ENCODE results near the gene BRPF3.
A peak's percentile ranks its signal among the peaks of the same experiment; 100 is the strongest.

The BRPF3 gene

GRCh38 chr6:36196113-36196879, at the start of gene BRPF3:
TSS of gene BRPF3 (plus strand) at chr6:36196744. CDS start at chr6:36200323, 3,579 bp downstream.
- DNase-seq = peak; percentile 76

DNA sequence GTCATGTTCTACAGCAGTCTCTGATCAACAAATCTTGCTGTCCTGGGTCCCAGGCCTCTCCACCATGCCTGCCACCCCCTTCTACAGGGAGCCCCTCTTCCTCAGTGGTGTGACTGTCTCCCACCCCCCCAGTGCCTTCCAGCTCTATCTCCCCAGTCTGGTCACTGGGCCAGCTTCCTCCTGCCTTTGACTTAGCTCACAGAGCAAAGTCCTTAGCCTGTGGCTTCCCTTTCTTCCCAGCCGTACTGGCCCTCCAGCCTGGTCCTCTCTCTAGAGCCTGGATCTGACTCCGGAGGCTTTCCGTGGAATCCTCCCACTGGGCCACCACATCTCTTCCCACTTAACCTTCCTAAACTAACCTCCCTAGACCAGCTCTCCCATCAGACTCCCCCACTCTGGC, 49.2 kb upstream of the BRPF3 start:
- no peak for DNase-seq

DNA sequence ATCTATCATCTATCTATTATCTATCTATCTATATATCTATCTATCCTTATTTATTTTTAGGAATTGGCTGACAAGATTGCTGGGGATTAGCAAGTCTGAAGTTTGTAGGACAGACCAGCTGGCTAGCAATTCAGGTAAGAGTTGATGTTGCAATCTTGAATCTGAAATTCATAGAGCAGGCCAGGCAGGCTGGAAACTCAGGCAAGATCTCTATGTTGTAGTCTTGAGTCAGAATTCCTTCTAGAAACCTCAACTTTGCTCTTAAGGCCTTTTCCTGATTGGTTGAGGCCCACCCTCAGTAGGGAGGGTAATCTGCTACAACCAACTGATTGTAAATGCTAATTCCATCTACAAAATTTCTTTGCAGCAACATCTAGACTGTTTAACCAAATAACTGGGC, 47.1 kb upstream of the BRPF3 start:
- DNase-seq = no peak

GRCh38 chr6:36150283-36150682, 46.3 kb upstream of the BRPF3 start:
- no peak for DNase-seq

- no peak for DNase-seq
Measured at GRCh38 chr6:36154286-36154685, 42.3 kb upstream of the BRPF3 start.

DNA sequence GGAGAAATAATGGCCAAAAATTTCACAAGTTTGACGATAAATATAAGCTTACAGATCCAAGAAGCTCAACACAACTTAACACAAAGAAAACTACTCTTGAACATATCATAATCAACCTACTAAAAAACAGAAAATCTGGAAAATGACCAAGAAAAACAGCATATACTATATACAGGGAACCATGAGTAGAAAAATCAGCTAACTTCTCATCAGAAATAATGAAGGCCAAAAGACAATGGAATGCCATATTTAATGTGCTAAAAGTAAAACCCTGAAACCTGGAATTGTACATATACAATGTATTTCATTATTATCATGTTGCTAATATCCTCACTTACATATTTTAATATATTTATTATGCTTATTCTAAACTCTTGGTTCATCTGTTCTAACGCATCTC, 40.9 kb upstream of the BRPF3 start:
- no peak for DNase-seq

GRCh38 chr6:36160147-36160760, 36.3 kb upstream of the BRPF3 start:
- DNase-seq = no peak

- no peak for DNase-seq
Measured at GRCh38 chr6:36169023-36170007, 27.2 kb upstream of the BRPF3 start.

GRCh38 chr6:36170704-36171103, 25.8 kb upstream of the BRPF3 start:
- no peak for DNase-seq

- no peak for DNase-seq
Measured at GRCh38 chr6:36171573-36171972, 25.0 kb upstream of the BRPF3 start.

GRCh38 chr6:36177166-36177565, 19.4 kb upstream of the BRPF3 start:
- DNase-seq = no peak

GRCh38 chr6:36178544-36178943, 18.0 kb upstream of the BRPF3 start:
- DNase-seq = no peak

DNA sequence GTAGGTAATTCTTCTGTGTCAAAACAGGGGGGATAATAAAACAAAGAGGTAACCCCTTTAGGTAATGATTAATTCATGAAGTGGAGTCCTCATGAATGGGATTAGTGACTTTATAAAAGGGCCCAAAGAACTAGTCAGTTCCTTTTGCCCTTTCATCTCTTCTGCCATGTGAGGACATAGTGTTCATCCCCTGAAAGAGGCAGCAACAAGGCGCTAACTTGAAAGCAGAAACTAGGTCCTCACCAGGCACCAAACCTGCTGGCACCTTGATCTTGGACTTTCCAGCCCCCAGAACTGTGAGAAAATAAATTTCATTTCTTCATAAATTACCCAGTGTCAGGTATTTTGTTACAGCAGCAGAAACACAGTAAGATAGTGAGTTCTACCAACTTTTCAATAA, 16.4 kb upstream of the BRPF3 start:
- DNase-seq = no peak

- no peak for DNase-seq
Measured at GRCh38 chr6:36184311-36184710, 12.2 kb upstream of the BRPF3 start.

GRCh38 chr6:36186199-36186598, 10.3 kb upstream of the BRPF3 start:
- DNase-seq = no peak

GRCh38 chr6:36187446-36187845, 9.1 kb upstream of the BRPF3 start:
- no peak for DNase-seq

DNA sequence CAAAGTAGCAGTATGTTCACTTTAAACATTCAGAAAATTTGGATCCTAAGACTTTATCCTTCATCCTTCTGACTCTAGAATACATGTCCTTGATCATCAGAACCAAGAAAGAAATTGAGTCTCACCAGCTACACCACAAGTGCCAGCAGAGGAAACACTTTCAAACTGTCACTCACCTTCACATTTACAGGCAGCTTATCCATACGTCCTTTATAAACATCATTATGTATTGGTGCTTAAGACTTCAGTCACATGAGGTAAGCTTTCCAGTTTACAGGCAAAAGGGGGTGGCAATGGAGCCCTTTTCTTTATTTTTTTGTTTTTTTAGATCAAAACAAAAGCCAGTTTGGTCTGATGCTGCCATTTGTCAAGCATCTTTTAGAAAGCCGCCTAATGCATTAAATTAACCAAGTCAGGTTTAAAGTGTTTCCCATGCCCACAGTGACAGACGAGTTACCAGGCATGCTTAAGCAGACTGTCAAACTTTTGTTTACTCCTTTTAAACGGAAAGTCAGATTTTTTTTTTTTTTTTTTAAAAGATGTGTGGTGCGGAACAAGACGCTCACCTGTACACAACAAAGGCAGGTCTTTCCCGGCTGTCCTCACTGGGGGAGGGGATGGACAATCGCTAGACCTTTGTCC, 952 bp upstream of the BRPF3 start:
- DNase-seq = no peak

DNA sequence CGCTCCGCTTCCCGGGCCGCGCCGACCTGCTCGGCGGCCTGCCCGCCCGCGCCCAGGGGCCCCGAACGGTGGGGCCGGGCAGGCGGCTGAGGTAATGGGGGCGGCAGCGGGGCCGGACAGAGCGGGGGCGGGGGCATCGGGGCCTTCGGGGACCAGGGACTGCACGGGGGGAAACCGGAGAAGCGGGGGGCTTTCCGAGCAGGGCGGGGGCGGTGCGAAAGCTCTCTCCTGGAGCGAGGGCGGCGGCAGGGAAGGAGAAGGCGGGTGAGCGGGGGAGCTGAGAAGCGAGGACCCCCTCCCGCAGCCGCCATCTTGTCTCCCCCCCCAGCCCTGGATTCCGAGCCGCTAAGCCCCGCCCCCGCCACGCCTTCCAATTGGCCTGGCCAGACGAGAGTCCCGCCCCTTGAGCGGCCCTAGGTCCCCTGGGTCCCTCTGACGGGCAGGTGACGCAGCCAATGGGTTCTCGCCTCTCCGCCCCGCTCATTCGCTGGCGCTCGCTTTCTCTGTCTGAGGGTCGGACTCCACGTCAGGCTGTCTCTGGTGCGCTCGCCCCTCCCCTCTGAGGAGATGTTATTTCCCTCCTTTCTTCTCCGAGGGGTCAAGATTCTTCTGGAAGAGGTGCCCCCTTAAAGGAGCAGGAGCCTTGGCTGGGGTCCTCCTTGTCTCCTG, 470 bp downstream of the BRPF3 start:
- peak; percentile 100 for DNase-seq

- DNase-seq = no peak
Measured at GRCh38 chr6:36197739-36198221, 1.2 kb downstream of the BRPF3 start.

DNA sequence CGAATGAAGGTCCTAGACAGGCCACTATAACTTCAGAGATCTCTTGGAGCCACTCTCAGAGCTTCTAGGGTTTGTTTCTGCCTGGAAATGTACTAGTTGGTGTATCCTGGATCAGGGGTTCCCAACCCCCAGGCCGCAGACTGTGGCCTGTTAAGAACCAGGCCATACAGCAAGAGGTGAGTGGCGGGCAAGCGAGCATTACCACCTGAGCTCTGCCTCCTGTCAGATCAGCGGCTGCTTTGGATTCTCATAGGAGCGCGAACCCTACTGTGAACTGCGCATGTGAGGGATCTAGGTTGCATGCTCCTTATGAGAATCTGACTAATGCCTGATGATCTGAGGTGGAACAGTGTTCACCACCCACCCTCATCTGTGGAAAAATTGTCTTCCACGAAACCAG, 2.4 kb downstream of the BRPF3 start:
- DNase-seq = no peak

GRCh38 chr6:36200154-36200891, 3.8 kb downstream of the BRPF3 start:
- no peak for DNase-seq
